HCT116 (cell line): Measurements from ENCODE around the gene ACMSD. TPM values are rescaled to one million over a fixed set of nuclear protein-coding genes. Genes with fewer than 3 reads are reported as not detected.

Experiments
- ATAC-seq: fragments of 200-7000 bp; cut with Tn5 transposase; 2 replicates; pipeline ENCODE4 v1.9.1; 2020; ENCODE audit warnings: mild to moderate bottlenecking, moderate library complexity
- BruUV-seq: library from RNA; stranded (reverse); fragments of 400-500 nt; replicated peaks from 2 replicates; lab custom pipeline; 2021; lab: Mats Ljungman, UMichigan
- CTCF ChIA-PET: fragments of 300-600 bp; sonication (Branson Sonifier 250); formaldehyde crosslinking; loops from one replicate; lab custom pipeline; 2021; ENCODE audit warnings: antibody characterized with exemption; lab: Charles Lee
- POLR2A ChIA-PET: fragments of 300-600, 350-600 bp; sonication (Branson Sonifier 250); formaldehyde crosslinking; loops from one replicate; lab custom pipeline; 2021; ENCODE audit warnings: antibody characterized with exemption; lab: Charles Lee
- RAD21 ChIA-PET, 2 experiments: fragments of 300-600 bp; sonication (Branson Sonifier 250); formaldehyde crosslinking; loops; one replicate each; lab custom pipeline; 2023; ENCODE audit warnings: low total read pairs in 2 of 2; ENCODE audit not compliant: uncharacterized antibody in 2 of 2, unreplicated experiment in 2 of 2, low non-redundant PET in 1 of 2; lab: Charles Lee
- DNase-seq: peaks from one replicate; pipeline ENCODE4 v3.0.0-alpha.2; 2010; ENCODE audit warnings: low read depth, low spot score
- H2AFZ ChIP-seq: fragments of 200-600 bp; shearing (Covaris generic), sonication (generic); 2 replicates; pipeline ENCODE4 v1.6.1; 2017; ENCODE audit warnings: low read depth, mixed run types, mixed read lengths, antibody characterized with exemption, low read length; ENCODE audit not compliant: poor library complexity, severe bottlenecking
- H3K27ac ChIP-seq: 2 replicates; pipeline ENCODE4 v1.5.1; 2012; ENCODE audit warnings: low read depth, low read length
- H3K27me3 ChIP-seq: fragments of 200-600 bp; sonication (generic); 2 replicates; pipeline ENCODE4 v1.6.1; 2016; ENCODE audit warnings: mixed run types, low read length, mixed read lengths; ENCODE audit not compliant: insufficient read depth
- H3K36me3 ChIP-seq, 2 experiments: fragments of 200-500 bp in 1 of 2; fragments of 200-600 bp in 1 of 2; sonication (Bioruptor generic) in 1 of 2; sonication (generic) in 1 of 2; 2 replicates each; pipeline versions ENCODE4 v1.5.1 to v1.6.1; 2014 to 2016; ENCODE audit warnings: low read length in 2 of 2, inconsistent platforms in 1 of 2, mixed read lengths in 1 of 2, mixed run types in 1 of 2; ENCODE audit not compliant: insufficient read depth in 2 of 2, control insufficient read depth in 1 of 2
- H3K4me1 ChIP-seq, 2 experiments: fragments of 200-600 bp in 1 of 2; sonication (generic) in 1 of 2; 2 replicates each; pipeline versions ENCODE4 v1.5.1 to v1.6.1; 2012 to 2017; ENCODE audit warnings: low read length in 2 of 2, inconsistent platforms in 1 of 2, mild to moderate bottlenecking in 1 of 2, mixed read lengths in 1 of 2, mixed run types in 1 of 2, moderate library complexity in 1 of 2; ENCODE audit not compliant: insufficient read depth in 2 of 2, control insufficient read depth in 1 of 2
- H3K4me2 ChIP-seq: fragments of 200-600 bp; sonication (generic); 2 replicates; pipeline ENCODE4 v1.6.1; 2017; ENCODE audit warnings: mixed run types, low read length, mixed read lengths
- H3K4me3 ChIP-seq, 2 experiments: fragments of 200-600 bp in 1 of 2; sonication (generic) in 1 of 2; replicated peaks in 1 of 2; 2 replicates each; pipeline ENCODE4 v1.5.1; 2011 to 2016; ENCODE audit warnings: low read length in 2 of 2, control low read depth in 1 of 2, low read depth in 1 of 2, mild to moderate bottlenecking in 1 of 2, mixed read lengths in 1 of 2, mixed run types in 1 of 2
- H3K79me2 ChIP-seq: fragments of 200-600 bp; sonication (generic); 2 replicates; pipeline ENCODE4 v1.6.1; 2017; ENCODE audit warnings: mild to moderate bottlenecking, mixed run types, low read length, moderate library complexity, mixed read lengths; ENCODE audit not compliant: insufficient read depth
- H3K9ac ChIP-seq: fragments of 200-600 bp; sonication (generic); 2 replicates; pipeline ENCODE4 v1.6.1; 2016; ENCODE audit warnings: low read length, mixed read lengths
- H3K9me2 ChIP-seq: fragments of 200-600 bp; sonication (generic), shearing (Covaris generic); 2 replicates; pipeline ENCODE4 v1.6.1; 2017; ENCODE audit warnings: mixed run types, mild to moderate bottlenecking, moderate library complexity; ENCODE audit not compliant: insufficient read depth
- H3K9me3 ChIP-seq, 2 experiments: fragments of 200-500 bp in 1 of 2; fragments of 200-600 bp in 1 of 2; sonication (Bioruptor generic) in 1 of 2; sonication (generic) in 1 of 2; 2 replicates each; pipeline ENCODE4 v1.6.1; 2014 to 2017; ENCODE audit warnings: low read length in 2 of 2, mixed read lengths in 2 of 2, inconsistent platforms in 1 of 2, low read depth in 1 of 2, mild to moderate bottlenecking in 1 of 2, mixed run types in 1 of 2, moderate library complexity in 1 of 2; ENCODE audit not compliant: control insufficient read depth in 1 of 2, insufficient read depth in 1 of 2
- H4K20me1 ChIP-seq: fragments of 200-600 bp; sonication (generic), shearing (Covaris generic); 2 replicates; pipeline ENCODE4 v1.6.1; 2017; ENCODE audit warnings: mixed run types, mild to moderate bottlenecking, moderate library complexity; ENCODE audit not compliant: insufficient read depth
- EGR1 ChIP-seq: IDR thresholded peaks from 2 replicates; pipeline ENCODE4 v1.6.1; 2012; ENCODE audit warnings: low read depth
- EZH2 ChIP-seq: fragments of 200-600 bp; sonication (generic); IDR thresholded peaks from 2 replicates; pipeline ENCODE4 v1.6.1; 2017; ENCODE audit warnings: antibody characterized with exemption, mixed run types
- FOSL1 ChIP-seq: IDR thresholded peaks from 2 replicates; pipeline ENCODE4 v1.6.1; 2012; ENCODE audit warnings: low read depth
- JUND ChIP-seq: IDR thresholded peaks from 2 replicates; pipeline ENCODE4 v1.6.1; 2012
- POLR2AphosphoS5 ChIP-seq: IDR thresholded peaks from 2 replicates; pipeline ENCODE4 v1.6.1; 2011; ENCODE audit warnings: mild to moderate bottlenecking, low read depth, low read length, moderate library complexity
- RAD21 ChIP-seq: IDR thresholded peaks from 2 replicates; pipeline ENCODE4 v1.6.1; 2012; ENCODE audit warnings: low read depth, mild to moderate bottlenecking
- TCF7L2 ChIP-seq: IDR thresholded peaks from 2 replicates; pipeline ENCODE4 v1.7.0; 2011; ENCODE audit warnings: borderline replicate concordance, inconsistent platforms; ENCODE audit not compliant: insufficient read depth, insufficient read length; ENCODE audit errors: extremely low read depth
- YY1 ChIP-seq: IDR thresholded peaks from 2 replicates; pipeline ENCODE4 v1.6.1; 2011; ENCODE audit warnings: low read length, low read depth, moderate library complexity, mild to moderate bottlenecking; ENCODE audit not compliant: insufficient replicate concordance; ENCODE audit errors: extremely low read depth
- ZNF274 ChIP-seq: fragments of 200-500 bp; sonication (Bioruptor generic); IDR thresholded peaks from 2 replicates; pipeline ENCODE4 v1.6.1; 2014; ENCODE audit warnings: mild to moderate bottlenecking, low read depth, low read length, inconsistent platforms
- intact Hi-C: fragments of 100-400 bp; cut with micrococcal nuclease; formaldehyde crosslinking; loops from 2 replicates; pipeline ENCODE4 v1.10.0; 2022
- total RNA-seq: library from RNA; stranded (reverse); gene quantifications from one replicate; pipeline ENCODE4 v1.2.1, GENCODE V29; 2021; ENCODE audit not compliant: unreplicated experiment
- TF ChIP-seq, protein P1 (sequence below): IDR thresholded peaks from 2 replicates; pipeline ENCODE4 v1.6.1; 2012; ENCODE audit warnings: low read depth
- TF ChIP-seq, protein P2 (sequence below): IDR thresholded peaks from 2 replicates; pipeline ENCODE4 v1.6.1; 2012
- TF ChIP-seq, protein P3 (sequence below), 3 experiments: fragments of 200-600 bp in 1 of 3; sonication (generic) in 1 of 3; IDR thresholded peaks in 2 of 3; conservative IDR thresholded peaks in 1 of 3; 2 replicates each; pipeline ENCODE4 v1.5.1; 2012 to 2017; ENCODE audit warnings: low read depth in 2 of 3, low read length in 2 of 3, antibody characterized with exemption in 1 of 3, borderline replicate concordance in 1 of 3, control low read depth in 1 of 3, mild to moderate bottlenecking in 1 of 3, mixed read lengths in 1 of 3, mixed run types in 1 of 3, moderate library complexity in 1 of 3; ENCODE audit not compliant: insufficient read depth in 1 of 3

Gene ACMSD
- total RNA-seq, 1 experiment from 2014 or later: not detected

DNA sequence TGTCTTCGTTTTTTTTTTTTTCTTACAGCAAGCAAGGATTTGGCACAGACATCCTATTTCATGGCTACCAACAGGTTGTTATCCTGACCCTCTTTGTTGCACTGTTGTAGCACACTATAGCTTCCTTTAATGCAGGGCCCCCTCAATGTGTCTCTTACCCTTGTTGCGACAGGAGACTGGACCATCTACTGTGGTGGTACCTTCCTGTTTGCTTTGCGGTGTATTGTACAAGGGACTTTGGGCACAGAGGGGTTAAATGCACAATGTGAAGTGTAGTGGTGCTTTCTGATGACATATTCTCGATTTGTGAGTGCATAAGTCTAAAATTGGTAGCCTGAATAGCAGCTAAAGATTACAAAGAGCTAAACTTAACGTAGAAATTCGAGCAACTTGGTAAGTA lies 107.7 kb downstream of the ACMSD start (continued):
- no peak for TF ChIP-seq EGR1

DNA sequence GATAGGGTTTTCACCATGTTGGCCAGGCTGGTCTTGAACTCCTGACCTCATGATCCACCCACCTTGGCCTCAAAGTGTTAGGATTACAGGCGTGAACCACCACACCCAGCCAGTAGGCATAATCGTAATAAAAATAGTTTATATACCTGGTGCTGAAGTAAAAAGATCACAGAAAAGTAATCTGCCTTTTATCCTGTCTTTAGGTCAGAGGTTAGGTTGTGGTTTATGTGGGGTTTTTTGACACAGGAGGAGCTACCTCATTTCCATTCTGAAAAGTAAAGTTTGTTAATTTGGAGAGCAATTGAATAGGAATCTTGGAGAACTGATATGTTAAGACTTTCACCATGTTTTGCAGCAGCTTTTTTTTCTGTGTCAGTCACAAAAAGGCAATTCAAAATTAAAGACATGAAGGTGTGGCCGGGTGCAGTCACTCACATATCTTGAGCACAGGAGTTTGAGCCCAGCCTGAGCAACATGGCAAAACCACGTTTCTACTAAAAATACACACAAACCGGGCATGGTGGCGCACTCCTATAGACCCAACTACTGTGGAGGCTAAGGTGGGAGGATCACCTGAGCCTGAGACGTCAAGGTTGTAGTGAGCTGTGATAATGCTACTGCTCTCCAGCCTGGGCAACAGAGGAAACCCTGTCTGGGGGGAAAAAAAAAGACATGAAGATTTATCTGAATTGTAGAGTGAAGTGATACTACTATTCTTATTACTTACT lies 111.7 kb downstream of the ACMSD start:
- POLR2A ChIA-PET: no interaction called here

More for the DNA sequence above, 111.7 kb downstream of the ACMSD start:
- Histone ChIP-seq H4K20me1 (no peaks in the 10 kb centered on the region), H3K36me3 (peaks cover 34 to 37% of the 10 kb centered on the region in 2 experiments), H3K27ac (no peak overlapping the region), H3K79me2 (peaks cover 52% of the 10 kb centered on the region), H3K9me2 (no peaks in the 10 kb centered on the region), H3K27me3 (no peaks in the 10 kb centered on the region), H3K9me3 (no peaks in the 10 kb centered on the region), H3K9ac (no peak overlapping the region), H3K4me3 (no peak overlapping the region), H3K4me2 (no peak overlapping the region), H2AFZ (no peak overlapping the region), H3K4me1 (no peaks in the 10 kb centered on the region)
- CTCF ChIA-PET: no interaction called here
- no TSS peak for BruUV-seq
- TF ChIP-seq, protein P1, sequence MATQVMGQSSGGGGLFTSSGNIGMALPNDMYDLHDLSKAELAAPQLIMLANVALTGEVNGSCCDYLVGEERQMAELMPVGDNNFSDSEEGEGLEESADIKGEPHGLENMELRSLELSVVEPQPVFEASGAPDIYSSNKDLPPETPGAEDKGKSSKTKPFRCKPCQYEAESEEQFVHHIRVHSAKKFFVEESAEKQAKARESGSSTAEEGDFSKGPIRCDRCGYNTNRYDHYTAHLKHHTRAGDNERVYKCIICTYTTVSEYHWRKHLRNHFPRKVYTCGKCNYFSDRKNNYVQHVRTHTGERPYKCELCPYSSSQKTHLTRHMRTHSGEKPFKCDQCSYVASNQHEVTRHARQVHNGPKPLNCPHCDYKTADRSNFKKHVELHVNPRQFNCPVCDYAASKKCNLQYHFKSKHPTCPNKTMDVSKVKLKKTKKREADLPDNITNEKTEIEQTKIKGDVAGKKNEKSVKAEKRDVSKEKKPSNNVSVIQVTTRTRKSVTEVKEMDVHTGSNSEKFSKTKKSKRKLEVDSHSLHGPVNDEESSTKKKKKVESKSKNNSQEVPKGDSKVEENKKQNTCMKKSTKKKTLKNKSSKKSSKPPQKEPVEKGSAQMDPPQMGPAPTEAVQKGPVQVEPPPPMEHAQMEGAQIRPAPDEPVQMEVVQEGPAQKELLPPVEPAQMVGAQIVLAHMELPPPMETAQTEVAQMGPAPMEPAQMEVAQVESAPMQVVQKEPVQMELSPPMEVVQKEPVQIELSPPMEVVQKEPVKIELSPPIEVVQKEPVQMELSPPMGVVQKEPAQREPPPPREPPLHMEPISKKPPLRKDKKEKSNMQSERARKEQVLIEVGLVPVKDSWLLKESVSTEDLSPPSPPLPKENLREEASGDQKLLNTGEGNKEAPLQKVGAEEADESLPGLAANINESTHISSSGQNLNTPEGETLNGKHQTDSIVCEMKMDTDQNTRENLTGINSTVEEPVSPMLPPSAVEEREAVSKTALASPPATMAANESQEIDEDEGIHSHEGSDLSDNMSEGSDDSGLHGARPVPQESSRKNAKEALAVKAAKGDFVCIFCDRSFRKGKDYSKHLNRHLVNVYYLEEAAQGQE: no peak
- TF ChIP-seq, protein P2, sequence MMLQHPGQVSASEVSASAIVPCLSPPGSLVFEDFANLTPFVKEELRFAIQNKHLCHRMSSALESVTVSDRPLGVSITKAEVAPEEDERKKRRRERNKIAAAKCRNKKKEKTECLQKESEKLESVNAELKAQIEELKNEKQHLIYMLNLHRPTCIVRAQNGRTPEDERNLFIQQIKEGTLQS: no peak
- TF ChIP-seq EZH2 (no peak), POLR2AphosphoS5 (no peak), JUND (no peak), ZNF274 (no peak), FOSL1 (no peak), YY1 (no peak), TCF7L2 (no peak), RAD21 (no peak)
- TF ChIP-seq, protein P3, sequence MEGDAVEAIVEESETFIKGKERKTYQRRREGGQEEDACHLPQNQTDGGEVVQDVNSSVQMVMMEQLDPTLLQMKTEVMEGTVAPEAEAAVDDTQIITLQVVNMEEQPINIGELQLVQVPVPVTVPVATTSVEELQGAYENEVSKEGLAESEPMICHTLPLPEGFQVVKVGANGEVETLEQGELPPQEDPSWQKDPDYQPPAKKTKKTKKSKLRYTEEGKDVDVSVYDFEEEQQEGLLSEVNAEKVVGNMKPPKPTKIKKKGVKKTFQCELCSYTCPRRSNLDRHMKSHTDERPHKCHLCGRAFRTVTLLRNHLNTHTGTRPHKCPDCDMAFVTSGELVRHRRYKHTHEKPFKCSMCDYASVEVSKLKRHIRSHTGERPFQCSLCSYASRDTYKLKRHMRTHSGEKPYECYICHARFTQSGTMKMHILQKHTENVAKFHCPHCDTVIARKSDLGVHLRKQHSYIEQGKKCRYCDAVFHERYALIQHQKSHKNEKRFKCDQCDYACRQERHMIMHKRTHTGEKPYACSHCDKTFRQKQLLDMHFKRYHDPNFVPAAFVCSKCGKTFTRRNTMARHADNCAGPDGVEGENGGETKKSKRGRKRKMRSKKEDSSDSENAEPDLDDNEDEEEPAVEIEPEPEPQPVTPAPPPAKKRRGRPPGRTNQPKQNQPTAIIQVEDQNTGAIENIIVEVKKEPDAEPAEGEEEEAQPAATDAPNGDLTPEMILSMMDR (IDR thresholded peaks at IDR 0.05 in 2 of 3, conservative IDR thresholded peaks at IDR 0.05 in 1 of 3; ENCODE audit: borderline replicate concordance in 1 of 3, insufficient read depth in 1 of 3, low read depth in 2 of 3, low read length in 2 of 3): no peak
- RAD21 ChIA-PET: no interaction called here
- ATAC-seq (no peak), DNase-seq (no peak)
- intact Hi-C loops: no loop called here
